Upper lobe of left lung (tissue), 4 donors: Measurements from ENCODE around the gene SLC4A8.

ENCODE experiments used
- POLR2AphosphoS5 ChIP-seq, 2 donors: sonication (generic); formaldehyde crosslinking; IDR thresholded peaks; one replicate each; pipeline ENCODE4 v1.5.1; 2017; ENCODE audit warnings: antibody characterized with exemption in 2 of 2
- TF ChIP-seq, protein P1 (sequence below), 6 experiments: fragments of 450-650 bp in 4 of 6; fragments of 200-600 bp in 2 of 6; sonication (generic) in 2 of 6; IDR thresholded peaks; one replicate each; pipeline ENCODE4 v1.5.1; 2016 to 2019; ENCODE audit warnings: antibody characterized with exemption in 6 of 6

DNA sequence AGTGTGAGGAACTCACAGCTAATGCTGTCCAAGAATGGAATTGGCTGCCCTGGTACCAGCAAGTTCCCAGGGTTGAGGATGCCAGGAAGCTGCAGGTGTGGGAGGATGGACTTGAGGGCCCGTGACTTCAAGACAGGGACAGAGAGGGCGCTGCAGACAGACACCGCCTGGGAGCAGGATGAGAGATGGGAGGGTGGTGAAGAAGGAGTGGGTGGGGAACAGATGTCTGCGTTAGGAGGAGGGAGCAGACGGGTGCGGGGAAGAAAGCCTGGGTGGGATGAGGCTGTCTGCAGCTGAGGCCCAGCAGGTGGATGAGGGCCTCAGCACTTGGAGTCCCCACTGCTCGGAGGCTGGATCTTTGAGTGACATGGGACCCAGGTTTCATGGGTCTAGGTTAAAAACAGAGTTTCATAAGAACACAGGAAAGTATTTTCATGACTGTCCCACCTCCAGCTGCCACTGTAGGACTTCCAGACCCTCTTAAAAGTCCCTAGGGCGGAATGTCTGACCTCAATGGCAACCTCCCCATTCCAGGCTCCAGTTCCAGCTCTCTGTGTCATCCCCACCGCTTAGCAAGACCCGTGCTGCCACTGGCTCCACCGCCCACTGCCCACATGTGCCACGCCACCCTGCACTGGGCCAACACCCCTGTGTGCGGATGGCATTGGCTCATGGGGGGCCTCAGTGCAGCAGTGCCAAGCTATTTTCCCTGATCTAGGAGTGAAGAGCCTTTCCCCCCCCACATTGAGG lies 96.1 kb downstream of the SLC4A8 start:
- TF ChIP-seq, protein P1, sequence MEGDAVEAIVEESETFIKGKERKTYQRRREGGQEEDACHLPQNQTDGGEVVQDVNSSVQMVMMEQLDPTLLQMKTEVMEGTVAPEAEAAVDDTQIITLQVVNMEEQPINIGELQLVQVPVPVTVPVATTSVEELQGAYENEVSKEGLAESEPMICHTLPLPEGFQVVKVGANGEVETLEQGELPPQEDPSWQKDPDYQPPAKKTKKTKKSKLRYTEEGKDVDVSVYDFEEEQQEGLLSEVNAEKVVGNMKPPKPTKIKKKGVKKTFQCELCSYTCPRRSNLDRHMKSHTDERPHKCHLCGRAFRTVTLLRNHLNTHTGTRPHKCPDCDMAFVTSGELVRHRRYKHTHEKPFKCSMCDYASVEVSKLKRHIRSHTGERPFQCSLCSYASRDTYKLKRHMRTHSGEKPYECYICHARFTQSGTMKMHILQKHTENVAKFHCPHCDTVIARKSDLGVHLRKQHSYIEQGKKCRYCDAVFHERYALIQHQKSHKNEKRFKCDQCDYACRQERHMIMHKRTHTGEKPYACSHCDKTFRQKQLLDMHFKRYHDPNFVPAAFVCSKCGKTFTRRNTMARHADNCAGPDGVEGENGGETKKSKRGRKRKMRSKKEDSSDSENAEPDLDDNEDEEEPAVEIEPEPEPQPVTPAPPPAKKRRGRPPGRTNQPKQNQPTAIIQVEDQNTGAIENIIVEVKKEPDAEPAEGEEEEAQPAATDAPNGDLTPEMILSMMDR (IDR thresholded peaks at IDR 0.05) = no peak
- no peak for TF ChIP-seq POLR2AphosphoS5 (IDR thresholded peaks at IDR 0.05)
